K562 (cell line): ENCODE measurements around the gene CDT1. TPM values are rescaled to one million over a fixed set of nuclear protein-coding genes. Genes with fewer than 3 reads are reported as not detected.
A peak's percentile ranks its signal among the peaks of the same experiment; 100 is the strongest.

ENCODE experiments used
- ARNT ChIP-seq, 2 experiments: fragments of 450-650 bp; IDR thresholded peaks; 2 replicates each; pipeline ENCODE4 v1.6.1; 2016; ENCODE audit warnings: mild to moderate bottlenecking in 1 of 2
- BHLHE40 ChIP-seq: IDR thresholded peaks from 2 replicates; pipeline ENCODE4 v1.6.1; 2011; ENCODE audit warnings: low read length, improper control_type of control experiment
- ELK1 ChIP-seq: sonication (generic); formaldehyde crosslinking; IDR thresholded peaks from 2 replicates; pipeline ENCODE4 v1.8.1; 2022; ENCODE audit warnings: missing genetic modification reagents
- ESRRA ChIP-seq: fragments of 450-650 bp; IDR thresholded peaks from 2 replicates; pipeline ENCODE4 v1.6.1; 2014; ENCODE audit warnings: low read depth, mild to moderate bottlenecking, moderate library complexity, borderline replicate concordance
- HDAC1 ChIP-seq, 2 experiments: fragments of 450-650 bp; IDR thresholded peaks; 2 replicates each; pipeline ENCODE4 v1.6.1; 2016 to 2017; ENCODE audit warnings: inconsistent platforms in 1 of 2, mild to moderate bottlenecking in 1 of 2, moderate library complexity in 1 of 2
- MEF2A ChIP-seq: IDR thresholded peaks from 2 replicates; pipeline ENCODE4 v1.6.1; 2011; ENCODE audit warnings: low read depth, mild to moderate bottlenecking, low read length, moderate library complexity; ENCODE audit not compliant: control insufficient read depth
- NR3C1 ChIP-seq: sonication (generic); formaldehyde crosslinking; IDR thresholded peaks from 2 replicates; pipeline ENCODE4 v1.8.1; 2022; ENCODE audit warnings: missing genetic modification reagents
- POLR2G ChIP-seq: fragments of 200-400 bp; formaldehyde crosslinking; IDR thresholded peaks from 2 replicates; pipeline ENCODE4 v1.6.1; 2017; ENCODE audit warnings: low read depth, mild to moderate bottlenecking, antibody characterized with exemption, low read length, moderate library complexity
- RBM22 ChIP-seq: fragments of 200-400 bp; formaldehyde crosslinking; IDR thresholded peaks from 2 replicates; pipeline ENCODE4 v1.6.1; 2018; ENCODE audit warnings: low read length, low read depth; ENCODE audit not compliant: poor library complexity, severe bottlenecking
- TAL1 ChIP-seq: fragments of 450-650 bp; IDR thresholded peaks from 2 replicates; pipeline ENCODE4 v1.6.1; 2016; ENCODE audit warnings: mild to moderate bottlenecking
- TEAD4 ChIP-seq, 2 experiments: sonication (generic) in 1 of 2; formaldehyde crosslinking in 1 of 2; IDR thresholded peaks; 2 replicates each; pipeline versions ENCODE4 v1.6.1 to v1.8.0; 2012 to 2022; ENCODE audit warnings: borderline replicate concordance in 1 of 2, inconsistent platforms in 1 of 2, low read length in 1 of 2, mild to moderate bottlenecking in 1 of 2, missing genetic modification reagents in 1 of 2
- TFAM ChIP-seq: fragments of 250-450 bp; sonication (Bioruptor Pico); conservative IDR thresholded peaks from 2 replicates; pipeline ENCODE4 v1.5.0; 2021; ENCODE audit warnings: mild to moderate bottlenecking, moderate library complexity
- ZBTB11 ChIP-seq, 3 experiments: fragments of 200-800 bp in 1 of 3; fragments of 250-450 bp in 1 of 3; fragments of 450-650 bp in 1 of 3; sonication (Bioruptor Pico) in 1 of 3; sonication (Bioruptor generic) in 1 of 3; formaldehyde crosslinking in 1 of 3; IDR thresholded peaks; 2 replicates each; pipeline versions ENCODE4 v1.6.1 to v1.8.0; 2016 to 2022; ENCODE audit warnings: mild to moderate bottlenecking in 2 of 3, missing genetic modification characterization in 2 of 3, missing compliant biosample characterization in 1 of 3, moderate library complexity in 1 of 3
- polyA plus RNA-seq, 8 experiments: library from polyadenylated mRNA; depleted of rRNA in 4 of 8; stranded (reverse) in 5 of 8; unstranded in 3 of 8; fragments of >200 nt; fragmentation: Nextera tagmentation in 2 of 8; fragmentation: Illumina TruSeq in 1 of 8; extraction: Ambion mirVana in 2 of 8; extraction: Trizol in 1 of 8; gene quantifications; 2 replicates each; pipeline versions ENCODE4 v1.2.1 to v1.2.3, GENCODE V29; 2011 to 2014; ENCODE audit warnings: inconsistent platforms in 1 of 8, missing spikeins in 1 of 8
- total RNA-seq, 7 experiments: library from RNA; depleted of rRNA in 6 of 7; stranded (reverse); fragments of >200 nt in 6 of 7; fragmentation: Illumina TruSeq in 2 of 7; extraction: Trizol in 2 of 7; gene quantifications; 2 replicates each; pipeline versions ENCODE4 v1.2.1 to v1.2.3, GENCODE V29; 2011 to 2021; ENCODE audit warnings: low replicate concordance in 1 of 7
- TF ChIP-seq, protein P1 (sequence below): fragments of 450-650 bp; IDR thresholded peaks from 2 replicates; pipeline ENCODE4 v1.6.1; 2018; ENCODE audit not compliant: partially characterized antibody
- TF ChIP-seq, protein P2 (sequence below): fragments of 450-650 bp; IDR thresholded peaks from 2 replicates; pipeline ENCODE4 v1.6.1; 2016; ENCODE audit warnings: low read depth, mild to moderate bottlenecking, moderate library complexity
- TF ChIP-seq, protein P3 (sequence below): sonication (generic); formaldehyde crosslinking; IDR thresholded peaks from 2 replicates; pipeline ENCODE4 v1.5.0; 2020; ENCODE audit warnings: missing genetic modification reagents

The CDT1 gene
- total and polyA plus RNA-seq, 9 of the 15 experiments (the other 6 are each of a cell fraction or from before 2014, with no cell fraction given): 0.92 to 178 (median 14.2) TPM

DNA sequence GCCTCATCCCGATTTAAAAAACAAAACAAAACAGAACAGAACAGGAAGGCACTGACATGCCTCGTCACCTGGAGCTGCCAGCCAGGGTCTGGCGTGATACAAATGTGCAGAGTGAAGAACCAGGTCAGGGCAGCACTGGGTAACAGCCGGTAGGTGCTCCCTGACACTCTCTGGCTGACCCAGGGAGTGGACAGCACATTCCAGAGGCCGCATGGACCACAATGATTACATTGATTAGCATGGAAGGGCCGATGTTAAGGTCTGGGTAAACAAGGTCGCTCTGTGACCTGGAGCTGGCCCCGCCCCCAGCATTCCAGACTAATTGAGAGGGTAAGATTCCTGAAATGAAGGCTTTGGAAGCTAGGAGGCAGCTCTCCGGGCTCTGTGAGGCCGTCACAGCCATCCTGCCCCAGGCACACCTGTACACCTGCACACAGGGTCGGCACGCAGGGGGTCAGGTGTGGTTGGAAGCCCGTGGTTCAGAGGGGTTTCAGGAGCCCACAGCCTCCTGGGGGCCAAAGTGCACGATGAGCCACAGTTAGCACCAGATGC lies 40.0 kb upstream of the CDT1 start (continued):
- TF ChIP-seq TFAM (CRISPR knock-in tag) (no peak), TEAD4 (IDR thresholded peaks at IDR 0.05; ENCODE audit: low read length) (peak; percentile 83), TEAD4 (CRISPR knock-in tag; IDR thresholded peaks at IDR 0.05; ENCODE audit: borderline replicate concordance) (no peak), BHLHE40 (peak; percentile 29; the same call in 1 of the 2 replicates), ELK1 (CRISPR knock-in tag) (no peak), TAL1 (peak; percentile 61), ESRRA (peak; percentile 36; the same call in 1 of the 2 replicates), ZBTB11 (CRISPR knock-in tag; IDR thresholded peaks at IDR 0.05) (peak in 1 of 3 experiments; percentile 56; a peak in 1 of 6 replicates), RBM22 (peak; percentile 52), NR3C1 (CRISPR knock-in tag) (no peak), POLR2G (peak; percentile 68), ARNT (IDR thresholded peaks at IDR 0.05) (no peak), MEF2A (no peak), HDAC1 (IDR thresholded peaks at IDR 0.05) (peak in 1 of 2 experiments; percentile 76; a peak in 2 of 4 replicates)
- TF ChIP-seq, protein P1, sequence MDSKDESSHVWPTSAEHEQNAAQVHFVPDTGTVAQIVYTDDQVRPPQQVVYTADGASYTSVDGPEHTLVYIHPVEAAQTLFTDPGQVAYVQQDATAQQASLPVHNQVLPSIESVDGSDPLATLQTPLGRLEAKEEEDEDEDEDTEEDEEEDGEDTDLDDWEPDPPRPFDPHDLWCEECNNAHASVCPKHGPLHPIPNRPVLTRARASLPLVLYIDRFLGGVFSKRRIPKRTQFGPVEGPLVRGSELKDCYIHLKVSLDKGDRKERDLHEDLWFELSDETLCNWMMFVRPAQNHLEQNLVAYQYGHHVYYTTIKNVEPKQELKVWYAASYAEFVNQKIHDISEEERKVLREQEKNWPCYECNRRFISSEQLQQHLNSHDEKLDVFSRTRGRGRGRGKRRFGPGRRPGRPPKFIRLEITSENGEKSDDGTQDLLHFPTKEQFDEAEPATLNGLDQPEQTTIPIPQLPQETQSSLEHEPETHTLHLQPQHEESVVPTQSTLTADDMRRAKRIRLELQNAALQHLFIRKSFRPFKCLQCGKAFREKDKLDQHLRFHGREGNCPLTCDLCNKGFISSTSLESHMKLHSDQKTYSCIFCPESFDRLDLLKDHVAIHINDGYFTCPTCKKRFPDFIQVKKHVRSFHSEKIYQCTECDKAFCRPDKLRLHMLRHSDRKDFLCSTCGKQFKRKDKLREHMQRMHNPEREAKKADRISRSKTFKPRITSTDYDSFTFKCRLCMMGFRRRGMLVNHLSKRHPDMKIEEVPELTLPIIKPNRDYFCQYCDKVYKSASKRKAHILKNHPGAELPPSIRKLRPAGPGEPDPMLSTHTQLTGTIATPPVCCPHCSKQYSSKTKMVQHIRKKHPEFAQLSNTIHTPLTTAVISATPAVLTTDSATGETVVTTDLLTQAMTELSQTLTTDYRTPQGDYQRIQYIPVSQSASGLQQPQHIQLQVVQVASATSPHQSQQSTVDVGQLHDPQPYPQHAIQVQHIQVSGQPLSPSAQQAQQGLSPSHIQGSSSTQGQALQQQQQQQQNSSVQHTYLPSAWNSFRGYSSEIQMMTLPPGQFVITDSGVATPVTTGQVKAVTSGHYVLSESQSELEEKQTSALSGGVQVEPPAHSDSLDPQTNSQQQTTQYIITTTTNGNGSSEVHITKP: peak; percentile 39
- TF ChIP-seq, protein P2, sequence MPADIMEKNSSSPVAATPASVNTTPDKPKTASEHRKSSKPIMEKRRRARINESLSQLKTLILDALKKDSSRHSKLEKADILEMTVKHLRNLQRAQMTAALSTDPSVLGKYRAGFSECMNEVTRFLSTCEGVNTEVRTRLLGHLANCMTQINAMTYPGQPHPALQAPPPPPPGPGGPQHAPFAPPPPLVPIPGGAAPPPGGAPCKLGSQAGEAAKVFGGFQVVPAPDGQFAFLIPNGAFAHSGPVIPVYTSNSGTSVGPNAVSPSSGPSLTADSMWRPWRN: peak; percentile 33; the same call in 1 of the 2 replicates
- TF ChIP-seq, protein P3, sequence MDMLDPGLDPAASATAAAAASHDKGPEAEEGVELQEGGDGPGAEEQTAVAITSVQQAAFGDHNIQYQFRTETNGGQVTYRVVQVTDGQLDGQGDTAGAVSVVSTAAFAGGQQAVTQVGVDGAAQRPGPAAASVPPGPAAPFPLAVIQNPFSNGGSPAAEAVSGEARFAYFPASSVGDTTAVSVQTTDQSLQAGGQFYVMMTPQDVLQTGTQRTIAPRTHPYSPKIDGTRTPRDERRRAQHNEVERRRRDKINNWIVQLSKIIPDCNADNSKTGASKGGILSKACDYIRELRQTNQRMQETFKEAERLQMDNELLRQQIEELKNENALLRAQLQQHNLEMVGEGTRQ (CRISPR knock-in tag): no peak
